Dermis blood vessel endothelial cell (primary cell): Measurements from ENCODE around the gene AGPAT3. TPM values are rescaled to one million over a fixed set of nuclear protein-coding genes. Genes with fewer than 3 reads are reported as not detected.

Source experiments
- DNase-seq: peaks from one replicate; pipeline ENCODE4 v3.0.0; 2010
- total RNA-seq: library from RNA; depleted of rRNA; stranded (reverse); fragments of >200 nt; gene quantifications from 2 replicates; pipeline ENCODE4 v1.2.3, GENCODE V29; 2014

Gene AGPAT3
- total RNA-seq, 1 donor from 2014 or later: 56.8 TPM

- no peak for DNase-seq
Observed at GRCh38 chr21:43939443-43940328, 74.7 kb downstream of the AGPAT3 start.

- no peak for DNase-seq
Observed at GRCh38 chr21:43940329-43941050, 75.5 kb downstream of the AGPAT3 start.

GRCh38 chr21:43942201-43942600, 77.2 kb downstream of the AGPAT3 start:
- no peak for DNase-seq

- no peak for DNase-seq
Observed at GRCh38 chr21:43942621-43943020, 77.6 kb downstream of the AGPAT3 start.

GRCh38 chr21:43943512-43944077, 78.6 kb downstream of the AGPAT3 start:
- no peak for DNase-seq

GRCh38 chr21:43944078-43944633, 79.1 kb downstream of the AGPAT3 start:
- DNase-seq: no peak

GRCh38 chr21:43944757-43945156, 79.7 kb downstream of the AGPAT3 start:
- DNase-seq: no peak

- DNase-seq: no peak
Observed at GRCh38 chr21:43948740-43949498, 83.9 kb downstream of the AGPAT3 start.

GRCh38 chr21:43949499-43950208, 84.6 kb downstream of the AGPAT3 start:
- DNase-seq: no peak

GRCh38 chr21:43950481-43950880, 85.5 kb downstream of the AGPAT3 start:
- no peak for DNase-seq

GRCh38 chr21:43950936-43951335, 85.9 kb downstream of the AGPAT3 start:
- no peak for DNase-seq

- no peak for DNase-seq
Observed at GRCh38 chr21:43951911-43952703, 87.1 kb downstream of the AGPAT3 start.

GRCh38 chr21:43953021-43953420, 88.0 kb downstream of the AGPAT3 start:
- DNase-seq: no peak

- no peak for DNase-seq
Observed at GRCh38 chr21:43954042-43954441, 89.0 kb downstream of the AGPAT3 start.

GRCh38 chr21:43954896-43955295, 89.9 kb downstream of the AGPAT3 start:
- no peak for DNase-seq

- no peak for DNase-seq
Observed at GRCh38 chr21:43956019-43956669, 91.1 kb downstream of the AGPAT3 start.

GRCh38 chr21:43956670-43957035, 91.6 kb downstream of the AGPAT3 start:
- DNase-seq: peak; percentile 61

GRCh38 chr21:43957128-43957571, 92.1 kb downstream of the AGPAT3 start:
- DNase-seq: no peak

GRCh38 chr21:43957611-43958362, 92.8 kb downstream of the AGPAT3 start:
- DNase-seq: no peak
